Urothelium cell line (cell line): ENCODE data around the gene MYBPC3.

ENCODE experiments used
- DNase-seq: peaks from one replicate; pipeline ENCODE4 v3.0.0; 2011; ENCODE audit warnings: low spot score, mixed read lengths
- FAIRE-seq: peaks from 2 replicates; lab custom pipeline; 2011; peaks lifted over from hg19 to GRCh38; lab: Jason Lieb, UNC

The MYBPC3 gene

DNA sequence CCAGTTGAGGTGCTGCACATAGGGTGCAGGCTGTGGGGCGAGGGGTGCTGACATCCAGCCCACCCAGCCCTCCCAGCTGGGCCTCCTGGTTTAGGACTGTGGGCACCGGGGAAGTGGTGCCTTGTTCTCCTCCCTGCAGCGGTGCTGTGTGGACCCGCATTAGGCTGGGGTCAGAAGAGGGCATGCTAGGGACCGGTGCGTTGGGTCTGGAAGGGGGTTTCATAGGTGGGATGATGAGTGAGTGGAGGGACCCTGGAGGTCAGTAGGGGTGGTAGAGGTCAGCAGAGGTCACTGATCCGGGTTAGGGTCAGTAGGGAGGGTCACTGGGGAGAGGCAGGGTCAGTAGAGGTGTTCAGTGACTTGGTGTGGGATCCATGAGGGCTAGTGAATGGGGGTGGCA lies 6.7 kb upstream of the MYBPC3 start:
- no peak for DNase-seq
- FAIRE-seq, result no peak

DNA sequence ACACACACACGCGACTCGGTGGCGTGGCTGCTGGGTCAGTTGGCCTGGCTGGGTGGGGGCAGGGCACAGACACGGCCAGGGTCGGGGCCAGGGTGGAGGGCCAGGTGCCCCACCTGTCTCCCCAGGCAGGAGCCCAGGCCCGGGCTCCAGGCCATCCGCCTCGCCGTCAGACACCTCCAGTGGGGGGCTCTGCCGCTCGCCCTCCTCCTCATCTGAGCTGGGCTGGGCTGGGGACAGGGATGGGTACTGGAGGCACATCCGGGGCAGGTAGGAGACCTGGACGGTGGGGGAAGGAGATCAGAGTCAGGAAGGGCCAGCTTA lies 6.2 kb upstream of the MYBPC3 start:
- FAIRE-seq (no peak), DNase-seq (no peak)

DNA sequence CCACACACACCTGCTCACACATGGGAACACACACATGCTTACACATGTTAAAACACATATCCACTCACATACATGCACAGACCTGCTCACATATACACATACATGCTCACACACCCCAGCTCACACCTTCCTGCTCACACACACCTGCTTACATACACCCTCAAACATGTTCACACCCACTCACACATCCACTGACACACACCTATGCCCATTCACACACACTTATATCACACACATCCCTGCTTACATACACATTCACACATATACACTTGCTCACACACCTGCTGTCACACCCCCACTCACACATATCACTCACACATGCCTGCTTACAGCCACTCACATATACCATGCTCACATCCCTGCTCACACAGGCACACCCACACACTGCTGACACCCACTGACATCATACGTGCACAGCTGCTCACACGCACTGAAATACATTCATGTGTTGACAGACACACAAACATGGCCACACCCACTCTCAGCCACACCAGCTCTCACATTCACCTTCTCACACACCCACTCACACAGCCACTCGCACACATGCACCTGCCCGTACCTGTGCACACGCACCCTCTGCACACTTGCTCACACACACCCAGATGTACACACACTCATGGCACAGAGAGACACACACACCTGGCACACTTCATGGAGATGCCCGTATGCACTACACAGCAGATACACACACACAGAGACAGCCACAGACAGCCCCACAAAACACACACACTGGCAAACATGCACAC lies 5.7 kb upstream of the MYBPC3 start:
- DNase-seq, result no peak
- peak; percentile 97 for FAIRE-seq

DNA sequence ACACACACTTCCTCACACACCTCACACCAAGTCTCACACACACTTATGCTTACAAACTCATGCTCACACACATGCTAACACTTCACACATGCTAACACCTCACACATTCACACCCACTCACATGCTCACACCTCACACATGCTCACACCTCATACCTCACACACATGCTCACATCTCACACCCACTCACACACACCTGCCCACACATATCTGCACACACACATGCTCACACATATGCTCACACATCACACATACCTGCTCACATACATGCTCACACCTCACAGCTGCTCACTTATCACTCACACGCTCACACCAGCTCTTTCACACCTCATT lies 4.5 kb upstream of the MYBPC3 start:
- DNase-seq, result no peak
- no peak for FAIRE-seq

DNA sequence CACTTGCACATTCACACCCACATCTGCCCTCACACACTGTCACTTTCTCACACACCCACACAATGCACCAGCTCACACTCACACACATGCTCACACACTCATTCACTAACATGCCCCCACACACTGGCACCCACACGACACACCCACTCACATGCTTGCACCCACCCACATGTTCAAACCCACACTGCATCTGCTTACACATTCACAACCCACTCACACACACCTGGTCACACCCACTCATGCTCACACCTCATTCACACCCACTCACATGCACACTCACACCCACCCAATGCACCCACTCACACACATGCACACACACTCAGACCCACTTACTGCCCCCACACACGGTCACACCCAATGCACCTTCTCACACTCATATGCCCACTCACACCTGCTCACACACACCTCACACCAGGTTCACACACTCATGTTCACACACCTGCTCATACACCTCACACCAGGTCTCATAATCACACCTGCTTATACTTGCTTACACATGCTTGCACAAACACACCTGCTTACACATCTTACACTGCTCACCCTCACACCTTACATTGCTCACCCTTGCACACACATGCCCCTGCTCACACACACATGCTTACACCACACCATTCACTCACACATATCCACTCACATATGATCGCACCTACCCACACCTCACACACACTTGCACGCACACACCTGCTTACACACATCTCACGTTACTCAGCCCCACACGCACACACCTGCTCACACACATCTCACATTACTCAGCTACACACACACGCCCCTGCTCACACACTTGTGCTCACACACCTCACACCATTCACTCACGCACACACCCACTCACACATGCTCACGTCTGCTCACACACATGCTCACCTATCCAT lies 3.9 kb upstream of the MYBPC3 start:
- DNase-seq (no peak), FAIRE-seq (no peak)

DNA sequence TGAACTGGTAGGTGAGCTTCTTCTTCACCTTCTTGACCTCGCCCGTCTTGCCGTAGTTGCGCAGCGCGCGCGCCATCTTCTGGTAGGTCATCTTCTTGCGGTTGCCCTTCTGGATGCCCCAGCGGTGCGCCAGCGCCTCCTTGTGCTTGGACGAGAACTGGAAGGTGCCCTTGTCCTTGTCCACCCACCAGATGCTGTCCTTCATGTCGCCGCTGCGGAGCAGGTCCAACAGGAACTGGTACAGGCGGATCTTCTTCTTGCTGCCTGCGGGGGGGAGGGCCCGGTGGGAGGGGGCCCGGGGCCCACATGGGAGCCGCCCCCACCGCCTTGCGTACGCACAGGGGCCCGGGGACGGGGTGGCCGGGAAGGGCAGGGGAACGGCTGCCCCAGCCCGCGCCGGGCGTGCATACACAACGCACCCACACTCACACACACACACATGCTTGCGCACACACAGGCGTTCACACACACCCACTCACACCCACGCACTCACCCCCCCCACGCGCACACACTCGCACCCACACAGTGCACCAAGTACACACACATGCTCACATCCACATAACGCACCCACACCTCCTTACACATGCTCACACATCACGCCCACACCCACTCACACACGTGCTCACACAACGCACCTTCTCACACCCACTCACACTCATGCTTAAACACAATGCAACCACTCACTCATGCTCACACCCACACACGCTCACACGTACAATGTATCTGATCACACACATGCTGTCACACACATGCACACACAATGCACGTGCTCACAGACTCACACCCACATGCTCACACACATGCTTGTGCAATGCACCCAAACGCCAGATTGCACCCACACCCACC lies 3.0 kb upstream of the MYBPC3 start:
- peak; percentile 100 for FAIRE-seq
- peak; percentile 93 for DNase-seq

DNA sequence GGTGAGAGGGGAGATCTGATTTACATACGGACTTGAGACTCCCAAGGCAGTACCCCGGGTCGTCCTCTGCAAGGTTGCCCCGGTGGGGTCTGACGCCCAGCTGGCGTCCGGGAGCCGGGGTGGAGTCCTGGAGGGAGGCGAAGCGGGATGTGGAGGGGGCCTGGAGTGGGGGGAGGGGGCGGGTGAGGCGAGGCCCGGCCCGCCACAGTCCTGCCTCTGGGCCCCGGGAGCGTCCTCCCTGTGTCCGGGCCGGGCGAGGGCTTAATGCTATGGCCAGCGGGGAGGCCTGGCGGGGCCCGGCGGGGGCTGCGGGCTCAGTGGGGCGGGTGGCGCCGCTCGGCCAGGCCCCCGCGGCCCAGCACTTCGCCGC lies 2.4 kb upstream of the MYBPC3 start:
- FAIRE-seq, result no peak
- no peak for DNase-seq

DNA sequence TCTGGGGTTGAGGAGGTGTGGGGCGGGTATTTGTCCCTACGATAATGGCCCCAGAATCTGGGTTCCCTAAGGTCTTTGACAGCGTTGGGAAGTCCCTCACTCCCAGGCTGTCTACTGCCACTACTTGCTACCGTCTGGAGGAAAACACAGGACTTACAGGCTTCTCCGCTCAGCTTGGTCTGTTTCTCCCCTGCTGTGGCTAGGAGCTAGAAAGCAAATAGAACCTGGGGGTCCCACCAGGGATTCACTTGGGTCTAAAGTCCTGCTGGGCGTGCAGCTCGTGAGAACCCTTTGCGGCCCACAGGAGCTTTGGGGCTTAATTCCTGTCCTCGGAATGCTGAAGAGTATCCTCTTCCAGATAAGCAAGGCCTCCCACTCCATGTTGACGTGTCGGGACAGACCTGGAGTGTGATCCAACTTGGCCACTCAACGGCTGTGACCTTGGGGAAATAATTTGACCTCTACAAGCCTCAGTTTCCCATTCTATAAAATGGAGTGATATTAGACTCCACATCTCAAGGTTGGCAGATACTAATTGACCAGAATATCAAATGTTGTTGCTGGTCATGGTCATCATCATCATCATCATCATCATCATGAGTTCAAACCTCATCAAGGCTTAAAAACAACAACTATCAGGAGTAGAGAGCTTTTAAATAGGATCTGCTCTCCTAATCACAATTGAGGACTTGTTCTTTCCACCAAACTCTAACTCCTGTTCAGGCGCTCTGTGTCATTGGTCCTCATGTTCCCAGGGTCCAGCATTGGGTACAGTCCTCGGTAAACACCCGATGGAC lies 1.7 kb upstream of the MYBPC3 start:
- FAIRE-seq (peak; percentile 50), DNase-seq (no peak)

DNA sequence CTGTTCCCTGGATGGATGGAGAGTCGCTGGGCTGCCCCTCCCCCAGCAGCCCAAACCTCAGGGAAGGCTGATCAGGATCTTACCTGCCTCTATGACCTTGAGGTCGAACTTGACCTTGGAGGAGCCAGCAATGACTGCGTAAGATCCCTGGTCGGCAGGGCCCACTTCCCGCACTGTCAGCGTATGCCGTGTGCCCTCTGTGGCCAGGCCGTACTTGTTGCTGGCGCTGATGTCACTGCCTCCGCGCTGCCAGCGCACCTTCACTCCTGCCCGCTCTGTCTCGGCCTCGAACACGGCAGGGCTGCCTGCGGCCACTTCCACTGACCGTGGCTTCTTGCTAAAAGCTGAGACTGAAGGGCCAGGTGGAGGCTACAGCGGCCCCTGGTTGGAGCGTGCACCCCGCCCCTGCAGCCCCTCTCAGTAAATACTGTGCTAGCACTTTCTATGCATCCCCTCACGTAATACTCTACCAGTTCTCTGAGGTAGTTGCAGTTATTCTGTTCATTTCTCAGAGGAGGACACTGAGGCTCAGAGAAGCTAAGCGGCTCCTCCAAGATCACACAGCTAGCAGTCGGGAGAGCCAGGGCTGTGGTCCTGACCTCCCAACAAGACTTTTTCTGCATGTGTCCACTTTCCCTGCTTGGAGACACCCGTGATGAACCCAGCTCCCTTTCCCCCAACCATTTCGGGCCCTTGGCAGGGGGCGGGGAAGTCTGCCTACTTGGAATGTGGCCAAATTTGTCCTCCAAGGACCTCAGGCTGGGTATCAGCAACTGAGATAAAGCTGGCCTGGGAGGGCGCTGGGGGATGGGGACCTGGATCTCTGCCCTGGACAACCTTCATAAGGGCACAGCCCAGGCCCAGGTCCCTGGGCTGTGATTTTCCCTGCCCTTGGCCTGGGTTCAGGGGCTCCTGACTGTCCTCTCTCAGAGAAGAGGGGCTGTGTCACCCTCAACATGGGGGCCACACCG lies 1.1 kb downstream of the MYBPC3 start:
- DNase-seq (no peak), FAIRE-seq (peak; percentile 65)

DNA sequence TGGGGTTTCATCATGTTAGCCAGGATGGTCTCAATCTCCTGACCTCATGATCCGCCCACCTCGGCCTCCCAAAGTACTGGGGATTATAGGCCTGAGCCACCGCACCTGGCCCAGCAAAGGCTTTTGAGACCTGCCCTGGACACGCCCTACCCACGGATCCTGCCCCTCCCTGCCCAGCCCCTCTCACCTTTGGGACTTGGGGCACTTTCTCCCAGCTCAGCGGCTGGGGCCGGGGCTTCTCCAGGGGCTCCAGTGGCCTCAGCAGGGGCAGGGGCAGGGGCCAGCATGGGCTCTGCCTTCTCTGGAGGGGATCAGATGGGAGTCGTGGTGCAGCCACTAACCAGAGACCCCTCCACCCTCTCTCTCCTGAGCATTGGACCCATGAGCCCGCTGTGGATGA lies 2.2 kb downstream of the MYBPC3 start:
- DNase-seq (no peak), FAIRE-seq (no peak)

DNA sequence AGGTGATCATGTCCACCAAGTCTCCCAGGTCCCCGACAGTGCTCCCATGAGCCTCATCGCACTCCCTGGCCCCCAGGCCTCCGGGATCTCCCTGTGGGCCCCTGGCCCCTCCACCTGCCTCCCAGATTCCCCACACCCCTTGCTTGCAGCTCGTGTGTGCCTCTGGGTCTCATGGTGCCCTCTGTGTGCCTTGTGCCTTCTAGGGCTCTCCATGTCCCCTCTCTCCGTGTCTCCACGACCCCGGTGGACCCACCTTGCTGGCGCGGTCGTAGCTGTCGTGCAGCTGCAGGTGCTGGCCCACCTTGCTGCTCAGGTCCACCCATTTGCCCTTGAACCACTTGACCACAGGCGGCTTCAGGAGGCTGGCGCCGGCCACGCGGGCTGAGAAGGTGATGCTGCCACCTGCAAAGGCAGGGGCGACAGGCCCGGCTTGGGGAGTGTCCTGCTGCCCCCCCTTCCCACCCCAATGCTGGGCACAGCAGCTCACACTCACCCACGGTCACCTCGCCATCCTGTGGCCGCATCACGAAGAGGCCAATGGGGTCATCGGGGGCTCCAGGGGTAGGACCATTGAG lies 2.9 kb downstream of the MYBPC3 start:
- DNase-seq (no peak), FAIRE-seq (no peak)

DNA sequence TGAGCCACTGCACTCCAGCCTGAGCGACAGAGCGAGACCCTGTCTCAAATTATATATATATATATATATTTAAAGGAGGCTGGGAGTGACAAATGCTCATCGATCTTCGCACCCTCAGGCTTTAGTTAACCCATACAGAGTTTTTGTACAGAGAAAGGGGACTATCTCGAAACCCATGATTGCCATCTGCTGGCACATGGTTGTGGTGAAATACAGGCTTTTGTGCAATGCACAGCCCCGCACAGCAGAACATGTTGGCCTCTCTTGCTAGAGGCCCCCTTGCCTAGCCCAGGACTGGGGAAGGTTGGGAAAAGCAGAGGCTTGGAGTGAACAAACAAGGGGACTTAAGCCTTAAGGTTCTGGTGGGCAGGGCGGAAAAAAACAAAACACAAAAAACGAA lies 3.6 kb downstream of the MYBPC3 start:
- DNase-seq (peak; percentile 46), FAIRE-seq (no peak)

DNA sequence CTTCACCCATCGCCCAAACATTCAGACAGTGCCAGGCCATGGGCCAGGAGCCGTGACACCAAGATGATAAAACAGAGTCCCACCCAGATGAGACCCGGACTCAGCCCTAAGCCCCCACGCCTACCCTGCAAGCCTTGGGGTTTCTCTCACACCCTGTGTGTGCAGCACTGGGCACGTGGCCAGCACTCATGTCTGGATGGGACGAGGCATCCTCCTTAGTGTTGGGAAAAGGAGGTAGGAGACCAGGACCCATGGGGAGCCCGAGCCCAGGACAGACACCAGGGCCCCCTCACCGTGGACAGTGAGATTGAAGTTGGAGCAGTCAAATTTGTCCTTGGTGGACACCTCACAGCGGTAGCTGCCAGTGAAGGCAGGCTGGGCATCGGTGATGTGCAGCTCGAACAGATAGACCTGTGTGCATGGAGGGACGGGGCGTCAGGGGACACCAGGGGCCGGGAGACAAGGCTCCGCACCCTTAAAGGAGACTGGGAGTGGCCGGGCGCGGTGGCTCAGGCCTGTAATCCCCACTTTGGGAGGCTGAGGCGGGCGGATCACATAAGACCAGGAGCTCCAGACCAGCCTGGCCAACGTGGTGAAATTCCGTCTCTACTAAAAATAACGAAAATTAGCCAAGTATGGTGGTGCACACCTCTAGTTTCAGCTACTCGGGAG lies 4.2 kb downstream of the MYBPC3 start:
- no peak for FAIRE-seq
- no peak for DNase-seq

DNA sequence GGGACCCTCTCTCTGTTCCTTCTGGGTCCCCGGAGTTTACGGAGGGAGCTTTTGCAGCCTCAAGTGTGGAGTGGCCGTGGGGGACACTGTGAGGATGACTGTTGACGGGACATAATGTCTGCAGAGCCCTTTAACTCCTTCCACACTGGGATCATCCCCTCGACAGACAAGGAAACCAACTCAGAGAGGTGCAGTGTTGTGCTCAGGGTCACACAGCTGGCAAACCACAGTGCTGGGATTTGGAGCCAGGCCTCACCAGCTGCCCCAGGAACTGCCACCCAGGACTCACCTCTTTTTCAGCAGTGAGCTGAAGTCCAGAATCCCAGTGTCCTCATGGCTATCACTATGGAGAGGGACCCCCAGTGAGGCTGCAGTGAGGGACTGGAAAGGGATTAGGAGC lies 5.4 kb downstream of the MYBPC3 start:
- DNase-seq, result no peak
- FAIRE-seq, result no peak

DNA sequence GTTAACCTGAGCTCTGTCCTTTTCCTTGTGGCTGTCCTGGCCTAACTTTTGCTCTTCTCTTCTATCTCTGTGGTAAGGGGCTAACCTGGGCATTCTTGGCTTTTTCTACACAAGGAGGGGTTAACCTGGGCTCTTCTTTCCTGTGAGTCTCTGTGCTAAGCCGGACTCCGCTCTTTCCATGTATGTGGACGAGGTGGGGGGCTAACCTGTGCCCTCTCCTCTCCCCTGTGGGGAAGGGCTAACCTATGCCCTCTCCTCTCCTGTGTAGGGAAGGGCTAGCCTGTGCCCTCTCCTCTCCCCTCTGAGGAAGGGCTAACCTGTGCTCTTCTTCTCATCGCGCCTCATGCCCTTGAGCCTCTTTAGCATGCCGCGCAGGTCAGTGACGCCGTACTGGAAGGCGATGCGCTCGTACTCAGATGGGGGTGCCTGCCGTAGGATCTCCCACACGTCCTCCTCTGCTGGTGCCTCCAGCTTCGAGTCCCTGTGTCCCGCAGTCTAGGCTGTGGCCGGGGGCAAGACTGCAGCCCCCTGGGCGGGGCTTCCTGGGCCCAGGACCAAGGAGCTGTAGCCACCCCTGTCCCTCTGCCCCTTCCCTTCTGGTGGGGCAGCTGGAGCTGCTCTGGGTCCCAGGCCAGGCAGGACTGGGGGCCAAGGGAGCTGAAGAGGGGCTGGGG lies 6.5 kb downstream of the MYBPC3 start:
- peak; percentile 69 for FAIRE-seq
- no peak for DNase-seq

DNA sequence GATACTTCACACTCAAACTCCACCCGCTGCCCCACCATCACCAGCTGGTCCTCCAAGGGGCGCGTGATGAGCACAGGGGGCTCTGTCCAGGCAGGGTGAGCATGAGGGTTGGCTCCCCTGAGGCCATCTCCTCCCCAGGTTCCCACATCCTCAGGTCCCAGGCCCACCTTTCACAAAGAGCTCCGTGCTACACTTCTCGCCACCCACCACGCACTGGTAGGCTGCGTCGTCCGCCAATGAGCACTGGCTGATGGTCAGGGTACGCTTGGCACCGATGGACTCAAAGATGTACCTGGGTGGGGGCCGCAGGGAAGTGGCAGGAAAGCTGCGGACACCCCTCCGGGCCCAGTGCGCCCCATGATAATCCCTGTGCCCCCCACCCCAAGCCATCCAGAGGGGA lies 9.6 kb downstream of the MYBPC3 start:
- DNase-seq (no peak), FAIRE-seq (no peak)

DNA sequence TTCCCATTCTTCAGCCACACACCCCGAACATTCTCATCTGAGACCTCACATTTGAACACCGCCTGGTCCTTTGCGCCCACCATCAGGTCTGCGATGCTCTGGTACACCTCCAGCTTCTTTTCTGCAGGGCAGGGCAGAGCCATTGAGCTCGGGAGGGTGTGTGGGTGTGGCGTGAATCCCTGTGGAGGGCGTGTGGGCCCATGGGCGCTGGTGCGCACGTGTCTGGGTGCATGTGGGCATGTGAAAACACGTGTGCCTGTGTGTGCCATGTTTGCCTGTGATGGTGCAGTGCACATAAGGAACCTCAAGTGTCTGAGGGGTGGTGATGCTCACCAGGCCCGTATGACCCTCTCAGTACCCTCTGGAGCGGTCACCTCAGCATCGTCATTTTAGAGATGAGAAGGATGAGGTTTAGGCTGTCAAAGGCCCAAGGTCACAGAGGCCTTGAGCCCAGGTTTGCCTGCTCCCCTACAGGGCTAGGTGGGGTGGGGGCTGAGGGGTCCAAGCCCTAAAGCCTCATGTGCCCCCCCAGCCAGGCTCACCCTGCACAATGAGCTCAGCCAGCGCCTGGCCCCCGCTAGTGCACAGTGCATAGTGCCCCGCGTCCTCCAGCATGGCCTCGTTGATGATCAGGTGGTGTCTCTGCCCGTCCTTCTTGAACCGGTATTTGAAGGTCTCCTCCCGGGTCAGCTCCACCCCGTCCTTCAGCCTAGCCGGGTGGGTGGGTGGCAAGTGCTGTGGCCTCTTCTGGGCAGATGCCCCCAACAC lies 10.3 kb downstream of the MYBPC3 start:
- peak; percentile 32 for FAIRE-seq
- DNase-seq, result no peak
